Gastroesophageal sphincter (tissue), 3 donors: ENCODE measurements around the gene HCN4.

Source experiments
- CTCF ChIP-seq, 4 experiments: fragments of 200-600 bp in 2 of 4; fragments of 450-650 bp in 2 of 4; sonication (generic) in 1 of 4; IDR thresholded peaks; one replicate each; pipeline ENCODE4 v1.5.1; 2017 to 2019; ENCODE audit warnings: antibody characterized with exemption in 4 of 4, mild to moderate bottlenecking in 2 of 4, moderate library complexity in 2 of 4
- EP300 ChIP-seq: sonication (generic); formaldehyde crosslinking; IDR thresholded peaks from one replicate; pipeline ENCODE4 v1.6.1; 2017; ENCODE audit warnings: antibody characterized with exemption, mild to moderate bottlenecking
- POLR2A ChIP-seq, 2 donors: fragments of 450-650 bp; IDR thresholded peaks; one replicate each; pipeline ENCODE4 v1.6.1; 2017; ENCODE audit warnings: antibody characterized with exemption in 2 of 2, mild to moderate bottlenecking in 2 of 2, moderate library complexity in 1 of 2
- POLR2AphosphoS5 ChIP-seq: sonication (generic); formaldehyde crosslinking; IDR thresholded peaks from one replicate; pipeline ENCODE4 v1.6.1; 2017; ENCODE audit warnings: antibody characterized with exemption

GRCh38 chr15:73337187-73337586 is 31.6 kb downstream of the HCN4 start:
- no peak for TF ChIP-seq CTCF (IDR thresholded peaks at IDR 0.05)
- TF ChIP-seq POLR2A (IDR thresholded peaks at IDR 0.05) = no peak
- TF ChIP-seq EP300 = no peak
- TF ChIP-seq POLR2AphosphoS5 = no peak
